ENCODE measurements around the gene TENM4.
"Not testable (repeated sequence)": the region's sequence is repeated elsewhere in the genome, so short reads cannot be mapped to it uniquely, and the experiment has no call there.

TENM4 gene

GRCh38 chr11:78645226-78646202 lies 795.3 kb downstream of the TENM4 start:
- DNase-seq, result peak; percentile 58

GRCh38 chr11:78643676-78644056 lies 797.2 kb downstream of the TENM4 start:
- DNase-seq, result no peak

DNA sequence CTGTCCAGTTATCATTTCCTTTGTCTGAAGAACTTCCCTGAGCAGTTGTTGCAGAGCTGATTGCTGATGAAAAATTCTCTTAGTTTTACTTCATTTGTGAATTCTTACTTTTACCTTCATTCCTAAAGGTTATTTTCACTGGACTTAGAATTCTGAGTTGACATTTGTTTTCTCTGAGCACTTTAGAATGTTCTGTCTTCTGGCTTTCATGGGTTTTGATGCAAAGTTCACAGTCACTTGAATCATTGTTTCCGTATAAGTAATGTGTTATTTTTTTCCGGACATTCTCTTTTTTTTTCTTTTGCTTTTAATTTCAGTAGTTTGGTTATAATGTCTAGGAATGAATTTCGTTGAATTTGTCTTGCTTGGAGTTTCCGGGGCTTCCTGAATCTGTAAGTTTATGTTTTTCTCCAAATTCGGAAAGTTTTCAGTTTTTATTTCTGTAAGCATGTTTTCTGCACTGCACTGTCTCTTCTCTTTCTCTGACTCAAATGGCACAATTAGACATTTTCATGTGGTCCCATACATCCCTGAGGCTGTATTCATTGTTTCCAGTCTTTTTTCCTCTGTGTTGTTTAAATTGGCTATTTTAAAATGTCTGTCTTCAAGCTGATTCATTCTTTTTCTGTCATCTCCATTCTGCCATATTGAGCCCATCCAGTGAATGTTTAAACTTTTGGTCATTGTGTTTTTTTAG lies 797.7 kb downstream of the TENM4 start:
- DNase-seq, result no peak

DNA sequence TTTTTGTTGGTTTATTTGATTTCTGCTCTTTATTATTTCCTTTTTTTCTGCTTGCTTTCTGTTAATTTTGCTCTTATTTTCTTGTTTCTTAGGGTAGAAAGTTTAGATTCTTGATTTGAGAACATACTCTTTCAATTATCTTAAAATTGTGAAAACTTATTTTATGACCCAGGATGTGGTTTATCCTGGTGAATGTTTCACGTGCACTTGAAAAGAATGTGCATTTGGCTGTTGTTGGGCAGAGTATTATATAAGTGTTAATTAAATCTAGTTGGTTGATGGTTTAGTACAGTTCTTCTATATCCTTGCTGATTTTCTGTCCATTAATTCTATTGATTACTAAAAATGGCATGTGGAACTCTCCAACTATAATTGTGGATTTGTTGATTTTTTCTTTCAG lies 799.3 kb downstream of the TENM4 start:
- DNase-seq, result no peak

GRCh38 chr11:78638704-78639380 lies 802.0 kb downstream of the TENM4 start:
- no peak for DNase-seq

- not testable (repeated sequence) for DNase-seq
Measured at GRCh38 chr11:78637527-78637926, 803.3 kb downstream of the TENM4 start.

DNA sequence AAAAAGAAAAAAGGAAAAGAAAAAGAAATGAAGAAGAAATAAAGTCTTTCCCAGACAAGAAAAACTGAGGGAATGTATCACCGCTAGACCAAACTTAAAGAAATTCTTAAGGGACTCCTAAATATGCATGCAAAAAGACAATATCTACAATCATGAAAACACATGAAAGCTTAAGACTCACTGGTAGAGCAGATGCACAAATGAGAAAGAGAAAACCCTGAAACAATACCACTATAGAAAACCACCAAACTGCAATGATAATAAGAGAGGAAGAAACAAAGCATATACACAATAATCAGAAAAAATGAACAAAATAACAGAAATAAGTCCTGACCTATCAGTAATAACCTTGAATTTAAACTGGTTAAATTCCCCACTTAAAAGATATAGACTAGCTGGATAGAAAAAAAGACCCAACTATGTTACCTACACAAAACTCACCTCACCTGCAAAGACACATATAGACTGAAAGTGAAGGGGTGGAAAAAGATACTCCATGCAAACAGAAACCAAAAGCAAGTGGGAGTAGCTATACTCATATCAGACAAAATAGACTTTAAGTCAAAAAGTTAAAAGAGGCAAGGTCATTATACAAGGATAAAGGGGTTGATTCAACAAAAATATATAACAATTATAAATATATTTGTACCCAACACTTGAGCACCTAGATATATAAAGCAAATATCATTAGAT lies 804.9 kb downstream of the TENM4 start:
- no peak for DNase-seq

- DNase-seq, result no peak
Measured at GRCh38 chr11:78633516-78634310, 807.1 kb downstream of the TENM4 start.

DNA sequence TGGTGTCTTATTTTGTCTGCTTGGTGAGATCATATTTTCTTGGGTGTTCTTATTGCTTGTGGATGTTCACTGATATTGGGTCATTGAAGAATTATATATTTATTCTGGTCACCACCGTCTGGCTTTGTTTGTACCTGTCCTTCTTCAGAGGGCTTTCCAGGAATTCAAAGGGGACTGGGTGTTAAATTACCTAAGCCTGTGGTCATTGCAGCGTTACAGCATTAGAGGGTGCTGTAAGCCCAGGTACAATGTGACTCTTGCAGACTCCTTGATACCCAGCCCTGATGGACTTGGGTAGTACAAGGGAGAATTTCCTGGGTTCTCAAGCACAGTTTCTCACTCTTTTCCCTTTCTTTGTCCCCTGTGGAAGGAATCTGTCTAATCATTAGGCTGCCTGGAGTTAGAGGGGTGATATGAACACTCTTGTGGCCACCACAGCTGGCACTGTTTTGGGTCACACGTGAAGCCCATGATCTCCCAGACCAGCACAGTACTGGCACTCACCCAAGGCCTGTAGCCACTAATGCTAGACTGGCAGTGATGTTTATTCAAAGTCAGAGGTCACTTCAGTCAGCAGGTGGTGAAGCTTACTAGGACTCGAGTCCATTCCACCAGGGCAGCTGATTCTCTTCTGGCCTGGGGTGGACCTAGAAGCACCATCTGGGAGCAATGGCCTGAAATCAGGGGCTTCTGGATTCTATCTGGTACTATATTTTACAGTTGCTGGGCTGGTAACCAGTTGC lies 810.1 kb downstream of the TENM4 start:
- DNase-seq, result no peak

- no peak for DNase-seq
Measured at GRCh38 chr11:78630155-78630554, 810.7 kb downstream of the TENM4 start.

DNA sequence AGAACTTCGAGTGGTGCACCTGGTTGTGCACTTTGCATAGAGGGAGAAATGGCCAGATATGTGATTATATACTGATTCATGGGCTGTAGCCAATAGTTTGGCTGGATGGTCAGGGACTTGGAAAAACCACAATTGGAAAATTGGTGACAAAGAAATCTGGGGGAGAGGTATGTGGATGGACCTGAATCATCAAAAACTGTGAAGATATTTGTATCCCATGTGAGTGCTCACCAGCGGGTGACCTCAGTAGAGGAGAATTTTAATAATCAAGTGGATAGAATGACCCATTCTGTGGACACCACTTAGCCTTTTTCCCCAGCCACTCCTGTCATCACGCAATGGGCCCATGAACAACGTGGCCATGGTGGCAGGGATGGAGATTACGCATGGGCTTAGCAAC lies 818.2 kb downstream of the TENM4 start:
- no peak for DNase-seq

DNA sequence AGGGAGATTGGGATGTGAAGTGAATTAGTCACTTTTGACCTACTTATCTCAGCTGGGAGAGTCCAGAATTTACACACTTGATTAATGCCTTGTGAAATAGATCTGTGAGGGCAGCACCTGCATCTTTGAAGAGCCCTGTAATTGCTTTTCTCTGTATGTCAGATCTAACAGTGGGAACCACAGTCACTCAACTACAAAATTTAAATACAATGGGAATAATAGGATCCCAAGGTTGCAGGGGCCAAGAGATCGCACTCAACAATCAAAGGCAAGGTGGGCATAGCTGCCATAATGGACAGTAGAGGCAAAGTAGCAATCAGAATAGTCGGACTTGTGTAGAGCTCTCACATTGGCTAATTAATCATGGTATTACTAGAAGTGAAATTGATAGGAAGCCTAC lies 820.7 kb downstream of the TENM4 start:
- no peak for DNase-seq

DNA sequence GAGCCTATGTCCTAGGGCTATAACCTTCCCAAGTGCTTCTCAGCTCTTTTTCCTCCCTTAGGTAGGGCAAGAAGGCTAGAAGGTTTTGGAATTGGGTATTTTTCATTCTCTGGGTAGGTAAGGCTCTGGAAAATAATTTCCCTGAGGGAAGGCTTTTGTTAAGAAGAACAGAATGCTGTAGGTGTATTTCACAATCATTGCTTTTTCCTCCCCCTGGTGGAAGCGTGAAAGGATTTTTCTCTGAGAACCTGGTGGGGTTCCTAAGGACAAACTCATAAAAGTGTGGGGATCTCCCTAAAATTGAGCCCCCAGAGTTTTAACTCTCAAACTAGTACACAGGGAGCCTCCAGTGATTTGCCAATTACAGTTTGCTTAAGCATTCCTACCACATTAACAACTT lies 825.1 kb downstream of the TENM4 start:
- no peak for DNase-seq

- no peak for DNase-seq
Measured at GRCh38 chr11:78613378-78613813, 827.4 kb downstream of the TENM4 start.

DNA sequence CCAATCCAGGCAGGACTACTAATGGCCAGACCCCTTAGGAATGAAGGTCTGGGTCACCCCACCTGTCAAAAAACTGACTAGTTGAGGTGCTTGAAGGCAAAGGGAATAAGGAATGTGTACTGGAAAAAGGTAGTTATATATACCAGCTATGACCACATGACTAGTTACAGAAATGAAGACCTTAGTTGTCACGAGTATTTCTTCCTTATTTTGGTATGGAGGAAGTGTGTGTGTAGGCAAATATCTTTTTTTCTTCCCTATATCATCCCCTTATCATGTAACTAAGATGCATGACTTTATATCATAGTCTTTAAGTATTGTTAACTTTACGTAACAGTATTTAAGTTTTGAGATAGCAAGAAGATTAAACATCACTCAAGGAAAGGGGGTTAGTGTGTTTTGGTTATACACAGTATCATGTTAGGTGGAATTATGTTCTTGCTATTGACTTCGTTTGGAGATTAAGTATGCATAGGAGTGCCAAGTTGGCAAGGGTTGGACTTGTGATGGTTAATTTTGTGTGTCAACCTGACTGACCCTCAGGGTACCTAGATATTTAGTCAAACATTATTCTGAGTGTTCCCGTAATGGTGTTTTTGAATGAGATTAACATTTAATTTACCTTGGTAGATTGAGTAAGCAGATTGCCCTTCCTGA lies 828.0 kb downstream of the TENM4 start:
- DNase-seq, result no peak

GRCh38 chr11:78609321-78609720 lies 831.5 kb downstream of the TENM4 start:
- DNase-seq, result not testable (repeated sequence)

GRCh38 chr11:78607696-78608095 lies 833.1 kb downstream of the TENM4 start:
- no peak for DNase-seq

GRCh38 chr11:78606667-78607066 lies 834.2 kb downstream of the TENM4 start:
- DNase-seq, result no peak

- DNase-seq, result no peak
Measured at GRCh38 chr11:78605296-78605695, 835.5 kb downstream of the TENM4 start.

- DNase-seq, result no peak
Measured at GRCh38 chr11:78603792-78604191, 837.0 kb downstream of the TENM4 start.
